ENCODE measurements around the gene IBA57. TPM values are rescaled to one million over a fixed set of nuclear protein-coding genes. Genes with fewer than 3 reads are reported as not detected.

Gene IBA57
- total and polyA plus RNA-seq, 2 of the 8 experiments (the other 6 are each of a cell fraction or from before 2014, with no cell fraction given): 2.6 to 5.9 TPM

GRCh38 chr1:228148935-228149405 lies 16.6 kb upstream of the IBA57 start:
- H4K8ac ChIP-seq (ENCODE audit: extremely low read depth, insufficient read depth, low read length): 0 out of 2 replicates have a peak overlapping the region, but pooled peaks have one; percentile 18
- no peak overlapping the region for H2AFZ ChIP-seq (ENCODE audit: low read length)
- no peak overlapping the region for H3K56ac ChIP-seq (replicated peaks; ENCODE audit: insufficient read length, low read depth, low read length)
- H3K23me2 ChIP-seq (ENCODE audit: low read depth, low read length): no peaks in the 10 kb centered on the region; the same call in 1 of the 2 replicates
- peaks cover under 1% of the 10 kb centered on the region for H3K79me1 ChIP-seq (ENCODE audit: low read depth, low read length)
- no peak overlapping the region for H3K4me3 ChIP-seq (ENCODE audit: extremely low read depth in 1 of 4, insufficient read depth in 2 of 4, low read depth in 3 of 4, low read length in 4 of 4)
- no peaks in the 10 kb centered on the region for H3K27me3 ChIP-seq (replicated peaks in 1 of 4; ENCODE audit: control insufficient read depth in 3 of 4, extremely low read depth in 1 of 4, insufficient read depth in 3 of 4, low read length in 3 of 4)
- no peaks in the 10 kb centered on the region for H3K36me3 ChIP-seq (ENCODE audit: control insufficient read depth in 2 of 4, insufficient read depth in 4 of 4, low read length in 3 of 4)
- peak overlapping the region; percentile 3; the same call in 1 of the 2 replicates for H2BK5ac ChIP-seq (ENCODE audit: low read depth, low read length)
- ChIA-PET CTCF (ENCODE audit: partially characterized antibody) (interaction anchor here (1.1 to 2.8 kb wide), 5 partner anchors 14 to 145 kb away, joined by 3 to 10 read pairs (median 4); partner anchors contain the start of gene IBA57), POLR2A (ENCODE audit: partially characterized antibody) (interaction anchor here (0.8 to 3.1 kb wide), 7 partner anchors 8 to 65 kb away, joined by 3 to 18 read pairs (median 3); partner anchors contain the start of genes C1orf35 and GUK1)
- FAIRE-seq (no peak), DNase-seq (ENCODE audit: low read depth in 1 of 2, low spot score in 2 of 2) (peak in 1 of 2 experiments; percentile 45)
- peaks cover 0 to 9% of the 10 kb centered on the region in 2 experiments; a peak in 2 of 4 replicates for H3K79me2 ChIP-seq (ENCODE audit: control insufficient read depth in 1 of 2, insufficient read depth in 2 of 2, low read length in 2 of 2)
- H4K5ac ChIP-seq (ENCODE audit: insufficient read length, low read depth, low read length): no peak overlapping the region
- H3K4me2 ChIP-seq (ENCODE audit: insufficient read depth in 1 of 2, low read depth in 2 of 2, low read length in 2 of 2): no peak overlapping the region
- H2BK12ac ChIP-seq (ENCODE audit: low read depth, low read length): no peak overlapping the region
- H3K14ac ChIP-seq (ENCODE audit: insufficient read length): no peak overlapping the region
- 91% methylated on average over 8 of the region's 8 CpGs; no CpG with 5 or more reads in 1 of the 2 experiments for WGBS, 2 experiments (ENCODE audit: extremely low coverage in 1 of 2, insufficient coverage in 1 of 2, insufficient read length in 1 of 2, insufficient replicate concordance in 2 of 2, low coverage in 1 of 2, low lambda C conversion rate in 2 of 2, missing lambda C conversion rate in 1 of 2)
- H3K9ac ChIP-seq (replicated peaks in 1 of 4; ENCODE audit: extremely low read depth in 1 of 4, low read depth in 3 of 4, low read length in 3 of 4): no peak overlapping the region
- H3K27ac ChIP-seq (ENCODE audit: low read depth, low read length): no peak overlapping the region
- no peaks in the 10 kb centered on the region for H3K9me3 ChIP-seq (ENCODE audit: insufficient read depth in 2 of 2, low read depth in 1 of 2, low read length in 1 of 2)
- no peak overlapping the region for H3K4ac ChIP-seq (replicated peaks; ENCODE audit: insufficient read length, low read depth, low read length)
- H4K20me1 ChIP-seq (replicated peaks in 1 of 2; ENCODE audit: control insufficient read depth in 1 of 2, insufficient read depth in 2 of 2, low read length in 2 of 2): peaks cover 0 to 13% of the 10 kb centered on the region in 2 experiments
- no peak overlapping the region for H4K91ac ChIP-seq (replicated peaks; ENCODE audit: insufficient read length, low read length)
- H2BK120ac ChIP-seq (replicated peaks; ENCODE audit: low read depth, low read length): no peak overlapping the region
- no peak overlapping the region for H3K18ac ChIP-seq (ENCODE audit: extremely low read depth, low read length)
- no peak overlapping the region for H2AK5ac ChIP-seq (ENCODE audit: low read depth, low read length)
- no peak overlapping the region for H2BK20ac ChIP-seq (ENCODE audit: low read length)
- no peak for TF ChIP-seq SIRT6 (IDR thresholded peaks at IDR 0.05; ENCODE audit: low read length)
- no peak for TF ChIP-seq KDM4A (IDR thresholded peaks at IDR 0.05; ENCODE audit: low read depth, low read length, severe bottlenecking)
- TF ChIP-seq GABPA (IDR thresholded peaks at IDR 0.05; ENCODE audit: borderline replicate concordance, insufficient read depth, low read length): no peak
- no peak for TF ChIP-seq ATF2 (IDR thresholded peaks at IDR 0.05; ENCODE audit: low read length)
- TF ChIP-seq TAF1 (IDR thresholded peaks at IDR 0.05; ENCODE audit: low read depth, low read length): no peak
- no peak for TF ChIP-seq EZH2 (IDR thresholded peaks at IDR 0.05; ENCODE audit: low read depth, low read length, severe bottlenecking)
- no peak for TF ChIP-seq RXRA (IDR thresholded peaks at IDR 0.05; ENCODE audit: insufficient read depth, low read depth, low read length)
- no peak for TF ChIP-seq POLR2A (IDR thresholded peaks at IDR 0.05; ENCODE audit: control extremely low read depth in 1 of 2, low read depth in 2 of 2, low read length in 2 of 2)
- no peak for TF ChIP-seq TEAD4 (IDR thresholded peaks at IDR 0.05; ENCODE audit: low read depth, low read length)
- no peak for TF ChIP-seq TBP (IDR thresholded peaks at IDR 0.05; ENCODE audit: low read depth, low read length)
- no peak for TF ChIP-seq POLR2AphosphoS5 (IDR thresholded peaks at IDR 0.05; ENCODE audit: low read depth, low read length)
- no peak for TF ChIP-seq CTBP2 (IDR thresholded peaks at IDR 0.05; ENCODE audit: borderline replicate concordance, insufficient read depth, insufficient read length, low read length)
- H3K4me1 ChIP-seq (replicated peaks in 1 of 4; ENCODE audit: control insufficient read depth in 3 of 4, insufficient read depth in 4 of 4, low read length in 3 of 4): peaks cover 0 to 10% (median 4%) of the 10 kb centered on the region in 4 experiments; a peak in 1 of 7 replicates
- no peak overlapping the region for H3K23ac ChIP-seq (ENCODE audit: insufficient read length)
- no peak overlapping the region for H2BK15ac ChIP-seq (ENCODE audit: low read length)
